ENCODE results near the gene CUX1. TPM values are rescaled to one million over a fixed set of nuclear protein-coding genes. Genes with fewer than 3 reads are reported as not detected.
A peak's percentile ranks its signal among the peaks of the same experiment; 100 is the strongest.
"Not testable (repeated sequence)": the region's sequence is repeated elsewhere in the genome, so short reads cannot be mapped to it uniquely, and the experiment has no call there.

The CUX1 gene
- total RNA-seq, 1 experiment from 2014 or later = 37.4 TPM

- in situ Hi-C loops (cut with HindIII; ENCODE audit: low pct_unique_long_range_greater_than_20kb, low sequenced_read_pairs) = loop anchor here (25.0 kb wide), 1 partner anchor 329 kb away; the partner anchor contains the start of gene CUX1
- no peak for DNase-seq (ENCODE audit: low read depth)
Measured at GRCh38 chr7:102140952-102141370, 323.5 kb downstream of the CUX1 start.

DNA sequence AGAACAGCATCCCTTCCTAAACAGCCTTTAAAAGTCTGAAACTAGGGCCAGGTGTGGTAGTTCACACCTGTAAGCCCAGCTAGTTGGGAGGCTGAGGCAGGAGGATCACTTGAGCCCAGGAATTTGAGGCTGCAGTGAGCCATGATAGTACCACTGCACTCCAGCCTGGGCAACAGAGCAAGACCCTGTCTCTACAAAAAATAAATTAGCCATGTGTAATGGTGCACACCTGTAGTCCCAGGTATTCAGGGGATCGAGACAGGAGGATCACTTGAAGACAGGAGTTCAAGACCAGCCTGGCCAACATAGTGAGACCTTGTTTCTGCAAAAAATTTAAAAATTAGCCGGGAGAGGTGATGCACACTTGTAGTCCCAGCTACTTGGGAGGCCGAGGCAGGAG is 325.0 kb downstream of the CUX1 start:
- in situ Hi-C loops (cut with HindIII; ENCODE audit: low pct_unique_long_range_greater_than_20kb, low sequenced_read_pairs) = loop anchor here (25.0 kb wide), 1 partner anchor 330 kb away; the partner anchor contains the start of gene CUX1
- DNase-seq (ENCODE audit: low read depth) = not testable (repeated sequence)

DNA sequence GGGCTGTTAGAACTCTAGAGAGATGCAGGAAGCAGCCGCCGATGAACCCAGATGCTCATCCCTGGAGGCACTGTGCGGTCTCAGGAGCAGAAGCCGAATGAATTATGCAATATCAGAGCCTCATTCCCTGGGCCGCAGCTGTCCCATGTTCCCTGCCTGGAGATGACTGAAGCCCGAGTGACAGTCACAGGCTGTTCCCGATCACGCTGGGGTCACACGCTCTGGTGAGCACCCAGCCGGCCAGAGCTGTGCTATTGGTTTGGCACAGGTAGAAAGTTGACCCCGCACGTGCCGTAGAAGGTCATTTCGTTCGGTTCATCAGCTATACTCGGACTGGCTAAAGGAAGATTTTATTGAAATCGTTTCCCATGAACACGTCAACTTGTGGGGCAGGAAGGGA is 328.7 kb downstream of the CUX1 start:
- in situ Hi-C loops (cut with HindIII; ENCODE audit: low pct_unique_long_range_greater_than_20kb, low sequenced_read_pairs) = loop anchor here (25.0 kb wide), 1 partner anchor 334 kb away; the partner anchor contains the start of gene CUX1
- no peak for DNase-seq (ENCODE audit: low read depth)

DNA sequence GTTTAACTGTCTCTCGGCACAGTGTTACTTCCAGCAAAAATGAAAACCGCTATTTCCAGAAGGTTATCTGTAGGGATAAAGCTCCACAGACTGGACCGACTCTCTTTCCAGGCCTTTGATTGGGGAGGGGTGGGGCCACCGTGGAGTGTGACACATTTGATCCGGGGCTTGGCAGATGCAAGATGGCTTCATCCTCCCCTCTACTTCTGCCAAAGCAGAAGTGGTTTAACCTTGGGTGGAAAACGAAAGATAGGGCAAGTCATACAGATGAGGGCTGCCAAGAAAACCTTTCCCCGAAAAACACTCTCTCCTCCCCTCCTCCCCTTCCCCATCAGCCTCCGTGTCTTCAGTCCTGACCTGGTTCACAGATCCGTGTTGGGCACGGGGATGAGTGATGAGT is 329.6 kb downstream of the CUX1 start:
- in situ Hi-C loops (cut with HindIII; ENCODE audit: low pct_unique_long_range_greater_than_20kb, low sequenced_read_pairs) = loop anchor here (25.0 kb wide), 1 partner anchor 335 kb away; the partner anchor contains the start of gene CUX1
- no peak for DNase-seq (ENCODE audit: low read depth)

DNA sequence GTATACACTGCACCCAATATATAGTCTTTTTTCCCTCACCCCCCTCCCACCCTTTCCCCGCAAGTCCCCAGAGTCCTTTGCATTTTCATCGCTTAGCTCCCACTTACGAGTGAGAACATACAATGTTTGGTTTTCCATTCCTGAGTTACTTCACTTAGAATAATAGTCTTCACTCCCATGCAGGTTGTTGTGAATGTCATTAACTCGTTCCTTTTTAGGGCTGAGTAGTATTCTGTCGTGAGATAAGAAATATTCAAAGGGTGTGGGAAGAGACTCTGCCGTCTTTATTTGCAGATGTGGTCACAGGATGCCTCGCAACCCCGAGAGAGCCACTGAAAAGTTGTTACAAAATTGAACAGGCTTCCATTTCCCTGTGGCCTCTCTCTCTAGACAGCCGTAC is 331.4 kb downstream of the CUX1 start:
- in situ Hi-C loops (cut with HindIII; ENCODE audit: low pct_unique_long_range_greater_than_20kb, low sequenced_read_pairs) = loop anchor here (25.0 kb wide), 1 partner anchor 336 kb away; the partner anchor contains the start of gene CUX1
- no peak for DNase-seq (ENCODE audit: low read depth)

DNA sequence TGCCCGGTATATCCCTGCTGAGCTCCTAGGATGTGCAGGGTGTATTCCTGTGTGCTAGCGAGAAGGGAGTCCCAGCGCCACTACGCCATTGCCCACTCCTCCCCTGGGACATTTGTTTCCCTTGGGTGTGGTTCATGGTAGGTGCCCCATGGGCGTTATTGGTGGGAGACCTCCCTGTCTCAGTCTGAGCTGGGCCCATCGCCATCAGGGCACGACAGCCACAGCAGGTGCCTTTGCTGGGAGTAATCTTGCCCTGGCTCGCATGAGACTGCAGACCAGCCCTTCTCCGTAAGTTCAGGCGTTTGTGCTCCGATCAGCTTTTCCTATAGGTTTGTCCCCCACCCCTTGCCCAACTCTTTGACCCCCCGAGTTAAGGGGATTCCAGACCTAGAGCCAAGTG is 332.0 kb downstream of the CUX1 start:
- in situ Hi-C loops (cut with HindIII; ENCODE audit: low pct_unique_long_range_greater_than_20kb, low sequenced_read_pairs) = loop anchor here (25.0 kb wide), 1 partner anchor 337 kb away; the partner anchor contains the start of gene CUX1
- DNase-seq (ENCODE audit: low read depth) = no peak

DNA sequence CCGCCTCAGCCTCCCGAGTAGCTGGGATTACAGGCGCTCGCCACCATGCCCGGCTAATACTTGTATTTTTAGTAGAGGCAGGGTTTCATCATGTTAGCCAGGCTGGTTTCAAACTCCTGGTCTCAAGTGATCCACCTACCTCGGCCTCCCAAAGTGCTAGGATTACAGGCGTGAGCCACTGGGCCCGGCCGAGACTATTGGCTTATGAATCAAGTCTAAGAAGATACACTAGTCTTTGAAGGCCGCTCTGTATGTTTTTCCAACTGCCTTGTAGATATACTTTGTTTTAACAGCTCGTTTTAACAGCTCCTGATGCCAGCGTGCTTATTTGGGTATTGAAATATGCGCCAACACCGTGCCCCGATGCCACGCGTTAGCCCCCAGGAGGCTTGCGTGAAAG is 332.8 kb downstream of the CUX1 start:
- in situ Hi-C loops (cut with HindIII; ENCODE audit: low pct_unique_long_range_greater_than_20kb, low sequenced_read_pairs) = no loop called here
- no peak for DNase-seq (ENCODE audit: low read depth)

DNA sequence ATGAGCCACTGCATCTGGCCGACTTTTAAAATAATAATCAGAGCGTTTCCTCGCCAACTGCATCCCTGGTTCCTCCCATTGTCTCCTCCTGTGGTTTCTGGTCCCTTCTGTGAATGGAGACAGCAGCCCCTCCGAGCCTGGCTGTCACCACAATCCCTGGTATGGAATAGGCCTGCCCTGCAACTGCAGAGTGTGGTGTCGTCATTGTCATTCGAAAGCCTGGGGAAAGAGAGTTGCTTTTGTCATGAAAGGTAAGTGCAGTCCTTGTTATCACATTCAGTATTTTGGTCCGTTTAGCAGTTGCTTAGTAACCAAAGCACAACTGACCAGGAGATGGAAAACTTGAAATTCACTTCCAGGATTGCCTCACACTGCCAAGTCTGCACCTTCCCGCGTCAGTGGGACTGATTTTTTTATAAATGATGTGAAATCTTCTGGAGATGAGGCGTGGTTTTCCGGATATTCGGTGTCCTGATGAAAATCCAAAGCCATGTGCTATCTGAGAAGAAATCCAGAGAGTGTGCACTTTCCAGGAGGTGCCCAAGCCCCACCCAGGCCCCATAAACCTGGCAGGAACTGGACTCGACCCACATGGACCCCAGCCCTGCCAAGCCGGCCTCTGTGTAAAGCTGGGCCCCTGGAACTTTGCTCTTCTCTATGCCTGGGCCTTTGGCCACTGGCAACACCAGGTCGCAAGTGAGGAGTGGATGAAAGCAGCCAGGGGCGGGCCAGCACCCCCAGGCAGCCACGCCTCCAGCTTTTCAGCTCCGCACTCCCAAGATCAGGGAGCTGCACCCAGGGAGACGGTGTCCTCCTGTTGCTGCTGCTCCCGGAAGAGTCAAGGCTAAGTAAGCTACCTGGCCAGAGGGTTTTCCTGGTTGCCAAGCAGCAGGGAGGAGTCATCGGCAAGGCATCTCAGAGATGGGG is 335.5 kb downstream of the CUX1 start:
- peak; percentile 83 for DNase-seq (ENCODE audit: low read depth)
- in situ Hi-C loops (cut with HindIII; ENCODE audit: low pct_unique_long_range_greater_than_20kb, low sequenced_read_pairs) = no loop called here

- in situ Hi-C loops (cut with HindIII; ENCODE audit: low pct_unique_long_range_greater_than_20kb, low sequenced_read_pairs) = no loop called here
- DNase-seq (ENCODE audit: low read depth) = no peak
Measured at GRCh38 chr7:102153599-102153946, 336.1 kb downstream of the CUX1 start.

DNA sequence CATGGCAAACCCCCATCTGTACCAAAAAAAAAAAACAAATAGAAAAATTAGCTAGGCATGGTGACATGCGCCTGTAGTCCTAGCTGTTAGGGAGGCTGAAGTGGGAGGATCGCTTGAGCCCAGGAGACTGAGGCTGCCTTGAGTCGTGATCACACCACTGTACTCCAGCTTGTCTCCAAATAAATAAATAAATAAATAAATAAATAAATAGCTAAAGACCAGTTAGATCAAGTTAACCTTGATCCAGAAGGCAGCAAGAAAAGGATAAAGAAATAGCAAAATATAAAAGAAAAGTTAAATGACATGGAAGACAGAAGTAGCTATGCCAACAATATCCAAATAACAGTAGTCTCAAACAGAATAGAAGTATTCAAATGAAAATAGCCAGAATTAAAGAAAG is 337.0 kb downstream of the CUX1 start:
- no peak for DNase-seq (ENCODE audit: low read depth)
- in situ Hi-C loops (cut with HindIII; ENCODE audit: low pct_unique_long_range_greater_than_20kb, low sequenced_read_pairs) = no loop called here

- DNase-seq (ENCODE audit: low read depth) = no peak
- in situ Hi-C loops (cut with HindIII; ENCODE audit: low pct_unique_long_range_greater_than_20kb, low sequenced_read_pairs) = no loop called here
Measured at GRCh38 chr7:102155821-102156441, 338.5 kb downstream of the CUX1 start.

- DNase-seq (ENCODE audit: low read depth) = no peak
- in situ Hi-C loops (cut with HindIII; ENCODE audit: low pct_unique_long_range_greater_than_20kb, low sequenced_read_pairs) = no loop called here
Measured at GRCh38 chr7:102156867-102157266, 339.4 kb downstream of the CUX1 start.

DNA sequence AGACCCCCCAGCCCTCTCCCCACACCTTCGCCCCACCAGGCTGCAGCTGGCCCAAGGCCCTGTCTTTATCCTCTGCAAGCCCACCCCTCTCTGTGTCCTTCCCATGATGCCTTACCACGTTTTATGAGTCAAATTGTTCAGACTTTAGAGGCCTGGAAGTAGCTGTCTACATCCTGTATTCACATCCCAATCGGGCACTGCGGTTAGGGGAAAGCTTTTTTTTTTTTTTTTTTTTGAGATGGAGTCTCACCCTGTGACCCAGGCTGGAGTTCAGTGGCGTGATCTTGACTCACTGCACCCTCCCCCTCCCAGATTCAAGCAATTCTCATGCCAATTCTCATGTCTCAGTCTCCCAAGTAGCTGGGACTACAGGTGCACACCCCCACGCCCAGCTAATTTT is 347.7 kb downstream of the CUX1 start:
- in situ Hi-C loops (cut with HindIII; ENCODE audit: low pct_unique_long_range_greater_than_20kb, low sequenced_read_pairs) = no loop called here
- no peak for DNase-seq (ENCODE audit: low read depth)

- in situ Hi-C loops (cut with HindIII; ENCODE audit: low pct_unique_long_range_greater_than_20kb, low sequenced_read_pairs) = no loop called here
- DNase-seq (ENCODE audit: low read depth) = no peak
Measured at GRCh38 chr7:102167254-102167653, 349.8 kb downstream of the CUX1 start.

GRCh38 chr7:102169651-102170392 is 352.4 kb downstream of the CUX1 start:
- in situ Hi-C loops (cut with HindIII; ENCODE audit: low pct_unique_long_range_greater_than_20kb, low sequenced_read_pairs) = no loop called here
- DNase-seq (ENCODE audit: low read depth) = no peak

- in situ Hi-C loops (cut with HindIII; ENCODE audit: low pct_unique_long_range_greater_than_20kb, low sequenced_read_pairs) = no loop called here
- no peak for DNase-seq (ENCODE audit: low read depth)
Measured at GRCh38 chr7:102170393-102170970, 353.1 kb downstream of the CUX1 start.

GRCh38 chr7:102173669-102174068 is 356.2 kb downstream of the CUX1 start:
- in situ Hi-C loops (cut with HindIII; ENCODE audit: low pct_unique_long_range_greater_than_20kb, low sequenced_read_pairs) = no loop called here
- no peak for DNase-seq (ENCODE audit: low read depth)

DNA sequence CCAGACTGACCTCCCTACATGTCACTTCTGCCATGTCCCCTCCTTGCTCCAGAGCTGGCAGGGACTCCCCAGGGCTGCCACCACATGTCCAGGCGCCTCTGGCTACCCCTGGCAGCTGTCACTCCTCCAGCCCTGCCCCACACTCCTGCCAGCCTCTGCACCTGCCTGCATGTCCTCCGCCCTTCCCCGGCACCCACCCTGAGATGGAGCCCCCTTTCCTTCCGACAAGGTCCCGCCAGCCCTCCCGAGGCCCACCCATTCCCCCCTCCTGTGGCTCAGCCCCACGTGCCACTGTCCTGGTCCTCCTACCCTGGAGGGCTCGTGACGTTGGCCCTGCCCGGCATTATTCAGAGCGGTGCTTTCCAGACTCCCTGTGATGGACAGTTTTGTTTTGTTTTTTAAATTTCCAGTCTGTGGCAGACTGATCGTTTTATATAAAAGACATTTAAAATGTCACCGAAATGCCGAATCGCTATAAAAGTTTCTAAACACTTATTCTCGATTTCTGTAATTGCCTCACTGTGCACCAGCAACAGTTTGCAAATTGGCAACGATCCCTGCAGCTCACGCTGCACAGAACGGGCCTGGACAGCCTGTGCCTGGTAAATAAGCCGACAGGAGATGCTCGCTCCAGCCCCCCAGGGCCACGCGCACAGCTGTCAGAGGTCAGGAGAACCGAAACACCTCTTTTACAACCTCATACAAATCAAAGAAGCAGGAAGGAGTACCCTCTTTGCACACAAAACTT is 358.2 kb downstream of the CUX1 start:
- DNase-seq (ENCODE audit: low read depth) = no peak
- in situ Hi-C loops (cut with HindIII; ENCODE audit: low pct_unique_long_range_greater_than_20kb, low sequenced_read_pairs) = no loop called here
